Thyroid gland (tissue), 4 donors: ENCODE data around the gene CD9. TPM values are rescaled to one million over a fixed set of nuclear protein-coding genes. Genes with fewer than 3 reads are reported as not detected.

Experiments used
- DNase-seq, 2 donors: peaks; one replicate each; pipeline ENCODE4 v3.0.0-alpha.2; 2019
- H3K27ac ChIP-seq, 3 donors: fragments of 200-600 bp; sonication (generic); 1 replicate in 2 of 3; 2 replicates in 1 of 3; pipeline ENCODE4 v1.5.1; 2016 to 2019; ENCODE audit warnings: mild to moderate bottlenecking in 1 of 3, moderate library complexity in 1 of 3
- H3K27me3 ChIP-seq: fragments of 200-600 bp; sonication (generic); one replicate; pipeline ENCODE4 v1.5.1; 2019
- H3K36me3 ChIP-seq, 2 donors: fragments of 200-600 bp; sonication (generic); one replicate each; pipeline ENCODE4 v1.5.1; 2016 to 2019
- H3K4me1 ChIP-seq, 2 donors: fragments of 200-600 bp; sonication (generic); one replicate each; pipeline ENCODE4 v1.5.1; 2017 to 2019
- H3K4me3 ChIP-seq, 3 donors: fragments of 200-600 bp; sonication (generic); replicated peaks in 1 of 3; 1 replicate in 2 of 3; 2 replicates in 1 of 3; pipeline ENCODE4 v1.5.1; 2016; ENCODE audit warnings: mild to moderate bottlenecking in 1 of 3
- H3K9me3 ChIP-seq: fragments of 200-600 bp; sonication (generic); one replicate; pipeline ENCODE4 v1.5.1; 2017
- CTCF ChIP-seq, 6 experiments: fragments of 200-600 bp in 3 of 6; fragments of 450-650 bp in 3 of 6; sonication (generic) in 3 of 6; IDR thresholded peaks; one replicate each; pipeline ENCODE4 v1.5.1; 2016 to 2019; ENCODE audit warnings: antibody characterized with exemption in 6 of 6, mild to moderate bottlenecking in 2 of 6, inconsistent platforms in 1 of 6, moderate library complexity in 1 of 6
- POLR2A ChIP-seq, 2 donors: fragments of 450-650 bp; IDR thresholded peaks; one replicate each; pipeline ENCODE4 v1.6.1; 2017; ENCODE audit warnings: antibody characterized with exemption in 2 of 2, mild to moderate bottlenecking in 2 of 2, moderate library complexity in 1 of 2
- WGBS, 2 donors: methylation state at CpG; one replicate each; pipeline ENCODE4 v1.1.5; 2017; 5-methylcytosine and 5-hydroxymethylcytosine counted together
- intact Hi-C: fragments of 100-400 bp; cut with DNase I; formaldehyde crosslinking; loops from one replicate; pipeline ENCODE4 v1.15.1; 2023
- total RNA-seq, 4 donors: library from RNA; depleted of rRNA; stranded (reverse); fragments of >200 nt; gene quantifications; one replicate each; pipeline ENCODE4 v1.2.3, GENCODE V29; 2016

The CD9 gene
- total RNA-seq, result 100 to 1,000 TPM; 367 to 494 (median 375) TPM

GRCh38 chr12:6200256-6201212, at the start of gene CD9:
TSS of gene CD9 (plus strand) at chr12:6200400. CDS start at chr12:6200500, 100 bp downstream.
- Histone ChIP-seq H3K4me3 (peak within 1 kb of the TSS; percentile 87 to 99 (median 97)), H3K27ac (peak within 1 kb of the TSS; percentile 98 to 99 (median 99)), H3K27me3 (no peaks in the 10 kb centered on the region), H3K4me1 (peaks cover 52 to 61% of the 10 kb centered on the region in 2 donors), H3K36me3 (no peaks in the 10 kb centered on the region), H3K9me3 (no peaks in the 10 kb centered on the region)
- intact Hi-C loops, result no loop called here
- peak; percentile 83 to 84 for DNase-seq
- peak; percentile 80 to 96 for TF ChIP-seq POLR2A (IDR thresholded peaks at IDR 0.05)
- no peak for TF ChIP-seq CTCF (IDR thresholded peaks at IDR 0.05)
- WGBS, 2 donors, result 0 to 1% methylated on average over 25 to 31 of the region's 81 CpGs

- Histone ChIP-seq H3K27me3 (no peaks in the 10 kb centered on the region), H3K4me1 (peaks cover 0 to 1% of the 10 kb centered on the region in 2 donors), H3K27ac (no peak overlapping the region), H3K4me3 (no peak overlapping the region), H3K9me3 (no peaks in the 10 kb centered on the region), H3K36me3 (no peaks in the 10 kb centered on the region)
- peak in 1 of 2 donors; percentile 12 for DNase-seq
- TF ChIP-seq POLR2A (IDR thresholded peaks at IDR 0.05), result no peak
- no peak for TF ChIP-seq CTCF (IDR thresholded peaks at IDR 0.05)
- intact Hi-C loops, result no loop called here
- WGBS, 2 donors, result 76 to 81% methylated on average over 15 of the region's 15 CpGs
Measured at GRCh38 chr12:6154730-6155459, 45.3 kb upstream of the CD9 start.

GRCh38 chr12:6157482-6157881, 42.7 kb upstream of the CD9 start:
- TF ChIP-seq POLR2A (IDR thresholded peaks at IDR 0.05), result no peak
- no peak for TF ChIP-seq CTCF (IDR thresholded peaks at IDR 0.05)
- 95 to 98% methylated on average over 4 of the region's 4 CpGs for WGBS, 2 donors
- no peaks in the 10 kb centered on the region for H3K36me3 ChIP-seq
- DNase-seq, result no peak
- no peaks in the 10 kb centered on the region for H3K27me3 ChIP-seq
- no peak overlapping the region for H3K4me3 ChIP-seq
- H3K9me3 ChIP-seq, result no peaks in the 10 kb centered on the region
- no peak overlapping the region for H3K27ac ChIP-seq
- intact Hi-C loops, result no loop called here
- H3K4me1 ChIP-seq, result peaks cover 0 to 9% of the 10 kb centered on the region in 2 donors

GRCh38 chr12:6158255-6158654, 41.9 kb upstream of the CD9 start:
- no peak for TF ChIP-seq POLR2A (IDR thresholded peaks at IDR 0.05)
- no peak for TF ChIP-seq CTCF (IDR thresholded peaks at IDR 0.05)
- Histone ChIP-seq H3K27me3 (no peaks in the 10 kb centered on the region), H3K36me3 (no peaks in the 10 kb centered on the region), H3K4me3 (no peak overlapping the region), H3K4me1 (peaks cover 0 to 9% of the 10 kb centered on the region in 2 donors), H3K9me3 (no peaks in the 10 kb centered on the region), H3K27ac (no peak overlapping the region)
- 32 to 37% methylated on average over 4 of the region's 4 CpGs for WGBS, 2 donors
- no peak for DNase-seq
- intact Hi-C loops, result no loop called here
